DMS79 treated with DMSO at 0.1 percent for 48 hours (cell line): ENCODE data around the gene AFF3.
"Not testable (repeated sequence)": the region's sequence is repeated elsewhere in the genome, so short reads cannot be mapped to it uniquely, and the experiment has no call there.

Source experiments
- DNase-seq: peaks from one replicate; lab custom pipeline; 2025; lab: John Stamatoyannopoulos, UW

Gene AFF3

DNA sequence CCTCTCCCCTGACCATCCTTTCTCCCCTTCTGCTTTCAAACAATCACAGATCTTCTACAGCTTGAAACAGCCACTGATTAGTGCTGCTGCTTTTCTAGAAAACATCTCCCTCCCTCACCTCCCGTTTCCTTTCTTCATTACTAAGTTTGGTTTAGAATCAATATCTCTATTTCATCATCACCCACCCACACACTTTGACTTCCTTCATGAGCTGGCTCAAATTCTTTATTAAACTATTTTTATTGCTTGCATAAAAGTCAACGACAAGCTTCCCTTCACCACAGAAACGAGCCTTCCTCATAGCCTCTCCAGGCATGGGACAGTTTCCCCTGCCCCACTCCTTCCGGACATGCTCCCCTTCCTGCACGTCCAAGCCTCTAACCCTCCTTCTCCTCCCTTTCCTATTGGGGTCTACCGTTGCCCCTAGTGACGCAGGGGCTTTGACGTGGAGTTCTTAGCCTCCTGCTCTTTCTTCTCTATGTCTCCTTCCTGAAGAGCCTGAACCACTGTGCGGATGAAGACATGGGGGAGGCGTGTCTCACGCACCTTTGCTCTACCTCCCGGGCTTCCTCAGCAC, 172.0 kb downstream of the AFF3 start:
- no peak for DNase-seq

DNA sequence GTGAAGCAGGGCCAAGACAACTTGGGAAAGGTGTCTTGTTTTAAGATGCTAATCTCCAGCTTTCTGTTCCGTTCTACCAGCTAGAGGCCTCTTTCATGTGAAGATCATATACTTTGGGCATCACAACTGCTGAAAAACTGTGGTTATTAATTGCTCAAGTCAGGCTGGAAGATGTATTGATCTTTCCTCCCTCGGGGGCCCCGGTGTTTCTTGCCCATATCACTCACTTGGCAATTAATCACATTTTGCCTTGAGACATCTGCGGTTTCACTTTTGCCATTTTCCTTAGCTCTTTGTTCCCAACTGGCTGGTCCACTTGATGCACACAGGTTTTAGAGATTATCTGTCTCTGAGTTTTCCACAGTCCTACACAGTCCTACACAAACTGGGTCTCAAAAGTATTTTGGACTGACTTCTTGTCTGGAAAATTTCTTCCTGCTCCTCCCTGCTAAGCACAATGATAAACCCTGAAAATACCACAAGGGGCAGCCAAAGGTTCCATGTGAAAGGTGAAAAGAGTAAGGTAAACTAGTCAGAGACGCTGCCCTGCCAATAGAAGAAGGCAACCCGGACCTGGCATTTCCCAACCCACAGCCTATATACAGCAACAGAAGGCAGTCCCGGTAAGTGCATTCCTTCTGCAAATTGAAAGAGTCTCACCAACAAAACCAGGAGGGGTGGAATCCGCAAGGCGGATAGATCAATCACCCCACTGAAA, 181.0 kb downstream of the AFF3 start:
- DNase-seq: no peak

DNA sequence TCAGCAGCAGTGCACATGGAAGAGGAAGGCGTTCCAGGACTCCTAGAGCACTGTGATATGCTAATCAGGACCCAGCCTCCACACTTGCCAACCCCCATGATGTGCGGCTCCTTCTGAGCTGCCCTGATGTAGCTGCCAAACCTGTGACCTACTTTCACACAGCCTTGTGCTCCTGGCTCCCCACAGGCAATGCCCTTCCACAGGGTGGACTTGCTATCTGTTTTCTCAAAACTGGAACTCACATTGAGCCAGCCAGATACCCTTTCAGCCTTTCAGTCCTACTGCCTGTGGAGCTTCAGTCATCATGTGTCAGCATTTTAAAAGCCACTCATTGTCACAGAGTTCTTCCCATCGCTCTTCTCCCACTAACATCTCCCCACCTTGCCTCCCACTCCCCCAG, 181.6 kb downstream of the AFF3 start:
- no peak for DNase-seq

DNA sequence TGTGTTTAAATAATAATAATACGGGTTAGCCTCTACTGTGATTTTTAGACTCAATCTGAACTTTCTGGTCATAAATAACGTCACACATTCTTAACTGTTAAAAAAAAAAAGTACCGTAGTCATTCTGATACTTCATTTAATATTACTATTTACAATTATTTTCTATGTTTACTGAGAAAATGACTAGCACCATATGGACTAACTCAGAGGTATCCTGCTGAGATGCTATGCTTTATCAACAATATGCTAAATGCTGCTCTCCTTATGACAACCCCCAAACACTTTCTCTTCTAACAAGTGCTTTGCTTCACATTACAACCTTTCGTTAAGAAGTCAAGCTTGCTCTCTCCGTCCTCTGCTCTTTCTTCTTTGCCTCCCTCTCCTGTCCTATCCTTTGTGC, 182.1 kb downstream of the AFF3 start:
- DNase-seq: no peak

DNA sequence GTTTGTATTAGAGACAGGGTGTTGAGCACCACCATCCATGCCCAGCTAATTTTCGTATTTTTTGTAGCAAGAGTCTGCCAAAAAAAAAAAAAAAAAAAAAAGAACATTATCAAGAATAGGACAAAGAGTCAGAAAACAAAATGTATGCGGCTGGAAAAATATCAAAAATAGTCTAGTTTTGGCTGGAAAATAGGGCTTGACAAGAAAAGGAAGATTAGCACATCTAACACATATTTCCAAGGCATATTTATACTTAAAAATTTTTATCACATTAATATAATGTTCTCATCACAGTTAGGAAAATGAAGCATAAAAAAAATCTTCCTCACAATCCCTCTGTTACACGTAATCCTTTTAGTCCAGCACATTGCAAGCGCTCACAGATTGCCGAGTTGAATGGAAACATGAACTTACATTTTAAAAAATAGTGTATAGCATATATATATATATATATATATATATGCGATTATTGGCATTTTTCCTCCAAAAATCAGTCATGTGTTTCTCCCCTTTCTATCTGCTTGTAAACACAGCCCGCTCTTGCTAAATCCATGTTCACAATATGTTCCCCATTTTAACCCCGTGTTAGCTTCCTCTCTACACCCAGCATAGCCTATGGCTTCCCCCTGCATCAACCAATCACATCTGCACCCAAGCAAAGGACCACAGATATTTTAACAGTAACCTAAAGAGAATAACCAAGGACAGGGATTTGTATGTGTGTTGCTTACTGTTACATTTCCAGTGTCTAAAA, 183.0 kb downstream of the AFF3 start:
- no peak for DNase-seq

DNA sequence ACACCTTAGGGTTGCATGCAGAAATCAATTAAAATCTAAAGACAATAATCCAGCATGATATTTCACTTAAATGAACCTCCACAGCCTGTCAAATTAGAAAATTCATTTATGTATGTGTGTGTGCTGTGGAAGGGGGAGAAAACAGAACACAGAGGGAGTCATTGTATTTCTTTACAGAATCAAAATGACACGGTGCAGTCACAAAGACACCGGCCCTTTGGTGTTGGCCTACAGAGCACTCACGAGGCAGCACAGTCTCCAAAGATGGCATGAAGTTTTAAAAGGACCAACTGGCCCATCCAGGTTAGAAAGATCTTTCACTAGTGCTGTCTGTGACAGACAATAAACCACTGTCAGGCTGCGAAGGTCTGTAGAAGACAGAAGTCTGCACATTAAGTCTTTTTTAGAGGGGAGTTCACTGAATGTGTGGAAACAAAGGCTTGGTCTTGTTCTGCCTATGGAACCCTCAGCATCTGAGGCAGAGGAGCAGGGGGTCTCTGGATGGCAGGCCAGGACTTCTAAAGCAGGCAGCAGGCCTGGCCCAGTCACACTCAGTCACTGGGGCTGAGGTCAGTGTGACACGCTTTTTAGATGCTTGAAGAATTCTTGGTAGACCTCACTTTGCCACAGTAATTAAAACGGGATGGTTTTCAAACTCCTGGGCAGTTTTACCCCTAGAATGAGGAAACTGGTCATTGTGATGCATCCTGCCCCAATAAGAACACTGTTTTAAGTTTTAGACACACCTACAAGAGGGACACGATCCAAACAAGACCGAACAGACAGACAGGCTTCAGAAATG, 184.9 kb downstream of the AFF3 start:
- no peak for DNase-seq

DNA sequence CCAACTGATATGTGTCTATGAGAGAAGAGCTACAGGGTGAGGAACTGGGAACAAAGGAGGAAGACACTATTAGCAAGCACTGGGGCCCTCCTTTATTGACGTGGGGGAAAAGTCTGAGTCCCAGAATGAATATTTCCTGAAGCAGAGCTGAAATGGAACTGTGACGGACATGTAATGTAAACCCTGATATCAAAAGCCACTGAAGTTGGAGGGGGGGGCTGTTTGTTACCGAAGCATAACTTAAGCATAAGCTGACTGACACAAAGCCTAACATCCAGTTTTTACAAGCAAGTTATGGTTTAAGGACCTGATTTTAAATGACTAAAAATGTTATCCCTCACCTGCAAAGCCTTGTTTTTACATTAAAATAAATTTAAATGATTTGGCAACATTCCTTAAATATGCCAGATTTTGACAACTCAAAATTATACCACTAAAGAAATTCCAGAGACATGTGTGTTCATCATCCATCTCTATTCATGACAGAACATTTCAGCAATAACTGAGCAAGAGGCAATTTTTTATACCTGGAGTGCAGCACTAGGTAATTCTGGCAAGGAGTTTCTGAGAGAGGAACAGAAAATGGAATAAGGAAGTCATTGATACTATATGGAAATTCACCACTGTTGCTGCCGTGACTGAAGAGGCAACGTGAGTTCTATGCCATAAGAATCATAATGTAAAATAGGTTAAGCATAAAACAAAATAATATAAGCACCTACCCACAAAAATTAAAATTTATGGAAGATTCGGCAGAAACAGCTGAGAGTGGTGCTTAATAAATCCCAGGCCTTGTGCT, 186.0 kb downstream of the AFF3 start:
- no peak for DNase-seq

DNA sequence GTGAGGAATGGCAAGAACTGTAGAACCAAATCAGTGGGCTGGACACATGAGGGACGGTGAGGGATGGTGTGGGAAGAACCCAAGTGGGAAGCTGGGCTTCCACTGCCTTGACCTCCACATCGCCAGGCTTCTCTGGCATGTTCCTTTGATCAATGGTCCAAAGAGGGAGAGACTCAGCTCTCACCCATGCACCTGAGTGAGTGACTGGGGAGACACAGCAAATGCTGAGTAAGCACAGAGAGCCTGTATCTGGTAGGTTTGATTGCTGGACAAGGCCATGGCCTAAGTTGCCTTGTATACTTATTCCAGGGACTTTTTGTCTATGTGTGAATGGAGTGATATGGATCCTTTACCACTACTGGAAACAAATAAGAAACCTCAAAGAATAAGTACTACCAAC, 188.6 kb downstream of the AFF3 start:
- DNase-seq: no peak

DNA sequence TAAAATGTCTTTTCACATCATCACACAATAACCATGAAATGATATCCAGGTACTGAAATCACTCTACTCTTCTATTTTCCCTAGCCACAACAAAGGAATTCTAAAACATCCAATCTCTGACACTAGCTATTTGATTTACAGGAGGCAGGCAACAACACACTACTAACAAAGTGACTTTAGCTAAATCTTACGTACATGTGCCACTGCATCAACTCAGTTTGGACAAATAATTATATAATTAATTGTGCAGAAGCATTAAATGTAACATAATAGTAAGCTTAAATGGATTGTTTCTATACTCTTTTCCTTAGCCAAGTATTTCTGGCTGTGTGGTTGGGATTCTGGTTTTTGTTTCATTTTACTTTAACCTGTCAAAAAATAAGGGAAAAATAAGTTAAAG, 192.4 kb downstream of the AFF3 start:
- no peak for DNase-seq

DNA sequence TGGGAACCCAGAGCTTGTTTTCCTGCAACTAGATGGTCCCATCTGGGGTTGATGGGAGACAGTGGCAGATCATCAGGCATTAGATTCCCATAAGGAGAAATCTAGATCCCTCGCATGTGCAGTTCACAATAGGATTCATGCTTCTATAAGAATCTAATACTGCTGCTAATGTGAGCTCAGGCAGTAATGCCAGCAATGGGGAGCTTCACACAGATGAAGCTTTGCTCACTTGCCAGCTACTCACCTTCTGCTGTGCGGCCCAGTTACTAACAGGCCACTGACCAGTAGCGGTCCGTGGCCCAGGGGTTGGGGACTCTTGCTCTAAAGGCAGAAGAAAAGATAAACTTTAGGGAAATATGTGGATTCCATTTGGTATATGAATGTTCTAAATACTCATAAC, 192.9 kb downstream of the AFF3 start:
- no peak for DNase-seq

DNA sequence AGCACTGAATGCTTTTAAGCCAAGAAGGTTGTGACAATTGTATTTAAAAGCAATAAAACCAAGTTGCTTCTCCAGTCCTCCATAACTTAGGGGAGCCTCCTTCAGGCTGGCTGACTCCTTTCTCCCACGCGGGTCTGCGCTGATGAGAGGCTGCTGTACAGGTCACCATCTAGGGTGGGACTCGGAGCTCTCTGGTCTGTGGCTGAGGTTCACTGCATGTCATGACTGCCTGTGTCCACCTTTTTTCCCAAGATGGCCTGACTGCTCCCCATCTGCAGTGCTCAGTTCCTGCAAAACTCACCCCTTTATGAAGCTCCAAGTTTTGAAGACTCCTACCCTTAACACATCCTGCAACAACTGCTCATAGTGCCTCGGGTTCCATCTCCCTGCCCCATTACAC, 194.4 kb downstream of the AFF3 start:
- DNase-seq: no peak

DNA sequence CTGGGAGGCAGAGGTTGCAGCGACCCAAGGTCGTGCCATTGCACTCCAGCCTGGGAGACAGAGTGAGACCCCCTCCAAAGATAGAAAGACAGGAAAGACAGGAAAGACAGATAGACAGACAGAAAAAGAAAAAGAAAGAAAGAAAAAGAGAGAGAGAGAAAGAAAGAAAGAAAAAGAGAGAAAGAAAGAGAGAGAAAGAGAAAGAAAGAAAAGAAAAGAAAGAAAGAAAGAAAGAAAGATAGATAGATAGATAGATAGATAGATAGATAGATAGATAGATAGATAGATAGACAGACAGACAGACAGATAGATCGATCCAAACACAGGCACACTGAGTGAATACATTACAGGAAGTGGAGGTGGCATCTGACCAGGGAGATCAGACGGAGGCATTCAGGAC, 195.0 kb downstream of the AFF3 start:
- DNase-seq: not testable (repeated sequence)

DNA sequence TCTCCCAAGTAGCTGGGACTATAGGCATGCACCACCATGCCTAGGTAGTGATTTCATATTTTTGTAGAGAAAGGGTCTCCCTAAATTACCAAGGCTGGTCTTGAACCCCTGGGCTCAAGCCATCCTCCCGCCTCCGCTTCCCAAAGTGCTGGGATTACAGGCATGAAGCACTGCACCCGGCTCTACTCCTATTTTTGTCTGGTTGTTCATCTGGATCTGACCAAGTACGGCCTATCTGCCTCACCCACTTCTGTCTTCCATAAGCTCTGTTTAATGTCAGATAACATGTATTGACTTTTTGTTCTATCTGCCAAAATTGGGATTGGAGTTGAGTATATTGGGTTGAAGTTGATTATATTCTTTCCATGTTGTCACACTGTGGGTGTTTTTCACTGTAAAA, 198.4 kb downstream of the AFF3 start:
- no peak for DNase-seq

DNA sequence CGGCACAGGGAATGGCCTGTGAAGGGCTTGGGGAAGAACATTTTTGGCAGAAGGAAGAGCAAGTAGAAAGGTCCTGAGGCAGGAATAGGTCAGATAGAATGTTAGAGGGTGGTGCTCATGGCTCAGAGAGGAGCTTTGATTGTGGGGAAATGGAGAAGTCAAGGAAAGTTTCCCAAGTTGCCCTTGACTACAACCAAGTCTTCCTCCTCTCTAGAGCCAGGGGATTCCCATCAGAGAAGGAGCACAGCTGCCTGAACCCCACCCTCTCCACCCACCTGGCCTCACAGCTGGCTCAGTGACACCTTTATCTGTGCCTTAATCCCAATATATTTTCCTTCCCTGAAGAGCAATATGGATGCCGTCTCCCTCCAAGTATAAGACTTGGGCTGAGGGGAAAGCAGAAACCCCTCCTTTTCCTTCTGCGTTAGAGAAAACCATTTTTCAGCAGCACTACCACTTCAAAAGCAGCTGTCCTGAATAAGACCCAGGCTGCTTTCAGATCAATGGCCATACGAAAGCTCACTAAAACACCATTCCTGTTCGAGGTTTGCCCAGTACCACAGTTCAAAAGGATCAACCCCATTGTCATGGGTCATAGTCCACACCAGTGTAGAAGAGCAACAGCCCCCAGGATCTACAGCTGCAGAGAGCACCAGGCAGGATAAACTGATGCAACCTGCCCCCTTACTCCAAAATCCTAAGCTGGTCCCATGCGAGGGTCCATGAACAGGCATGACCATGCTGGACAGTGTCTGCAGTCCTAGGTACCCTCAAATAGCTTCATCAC, 199.6 kb downstream of the AFF3 start:
- DNase-seq: no peak

DNA sequence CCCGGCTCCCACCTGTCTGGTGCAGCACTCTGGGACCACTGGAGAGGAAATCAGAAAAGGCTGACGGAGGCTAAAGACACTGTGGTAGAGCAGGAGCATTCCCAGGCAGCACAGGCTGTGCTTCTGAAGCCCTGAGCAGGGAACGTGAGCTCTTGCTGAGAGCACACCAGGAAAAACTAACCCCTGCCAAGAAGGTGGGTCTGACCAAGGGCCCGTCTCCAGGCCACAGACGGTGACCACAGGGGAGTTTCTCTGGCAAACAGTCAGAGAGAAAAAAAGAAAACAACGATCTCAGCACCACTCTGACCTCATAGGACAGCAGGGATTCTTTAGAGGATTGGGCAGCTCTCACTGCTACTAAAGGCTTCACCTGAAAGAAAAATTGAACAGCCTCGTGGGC, 201.4 kb downstream of the AFF3 start:
- DNase-seq: no peak

DNA sequence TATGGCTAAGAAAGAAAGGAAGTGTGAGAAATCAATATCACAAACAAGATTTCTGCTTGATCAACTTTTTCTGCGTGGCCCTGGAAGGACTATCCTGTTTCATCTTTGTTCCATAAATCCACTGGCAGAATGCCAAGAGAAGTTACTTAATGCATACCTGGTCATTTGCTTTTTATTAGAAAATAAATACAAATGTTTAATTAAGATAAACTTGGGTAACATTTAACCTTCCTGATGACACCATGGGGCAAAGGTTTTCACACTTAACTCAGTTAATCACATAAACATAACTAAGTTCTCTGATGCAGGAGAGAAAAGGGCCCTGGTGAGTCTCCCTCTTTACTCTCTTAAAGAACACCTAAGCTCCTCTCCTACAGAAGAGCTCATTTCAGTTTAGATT, 203.3 kb downstream of the AFF3 start:
- no peak for DNase-seq

DNA sequence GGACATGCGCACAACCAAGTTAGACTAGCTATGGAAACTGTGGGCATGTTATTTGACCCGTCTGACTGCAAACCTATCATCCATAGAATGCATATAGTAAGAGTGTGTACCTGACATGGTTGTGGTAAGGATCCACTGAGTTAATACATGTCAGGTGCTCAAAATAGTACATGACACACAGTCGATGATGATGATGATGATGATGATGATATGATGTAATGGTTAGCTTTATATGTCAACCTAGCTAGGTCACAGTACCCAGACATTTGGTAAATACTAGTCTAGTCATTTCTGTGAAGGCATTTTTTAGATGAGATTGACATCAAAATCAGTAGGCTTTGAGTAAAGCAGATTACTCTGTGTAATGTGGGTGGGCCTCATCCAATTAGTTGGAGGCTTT, 204.1 kb downstream of the AFF3 start:
- no peak for DNase-seq

DNA sequence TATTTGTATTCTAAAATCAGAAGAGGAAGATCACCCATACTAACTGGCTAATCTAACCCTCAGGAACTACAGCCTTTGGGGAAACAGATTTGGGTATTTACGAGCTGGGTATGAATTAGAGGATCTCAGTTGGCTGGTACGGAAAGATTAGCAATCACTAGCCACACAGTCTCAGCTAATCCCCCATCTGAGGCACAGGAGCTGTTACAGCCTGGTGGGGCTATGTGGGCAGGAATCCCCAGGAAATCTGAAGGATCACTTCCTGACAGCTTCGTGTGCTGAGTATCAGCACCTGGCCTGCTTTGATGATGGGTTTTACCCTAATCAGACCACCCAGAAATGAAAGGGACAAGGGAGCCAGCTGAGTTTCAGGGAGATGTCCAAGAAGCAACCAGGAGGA, 206.3 kb downstream of the AFF3 start:
- DNase-seq: no peak

DNA sequence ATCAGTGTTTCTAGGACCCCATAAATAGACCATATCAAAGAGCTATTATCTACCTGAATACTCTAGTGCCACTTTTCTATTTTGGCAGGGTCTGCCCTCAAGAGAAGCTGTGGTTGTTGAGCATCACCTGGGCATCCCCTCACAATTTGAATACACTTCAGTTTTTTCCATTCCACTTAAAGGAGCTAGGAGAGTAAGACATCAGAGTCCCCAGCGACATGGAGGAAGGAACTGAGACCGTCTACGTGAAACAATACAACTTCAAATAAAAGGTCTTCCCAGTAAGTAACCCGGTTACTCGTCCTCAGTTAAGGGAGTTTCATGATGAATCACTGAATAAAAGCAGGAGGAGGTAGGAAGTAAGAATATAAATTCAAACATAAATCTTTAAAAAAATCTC, 206.7 kb downstream of the AFF3 start:
- no peak for DNase-seq

DNA sequence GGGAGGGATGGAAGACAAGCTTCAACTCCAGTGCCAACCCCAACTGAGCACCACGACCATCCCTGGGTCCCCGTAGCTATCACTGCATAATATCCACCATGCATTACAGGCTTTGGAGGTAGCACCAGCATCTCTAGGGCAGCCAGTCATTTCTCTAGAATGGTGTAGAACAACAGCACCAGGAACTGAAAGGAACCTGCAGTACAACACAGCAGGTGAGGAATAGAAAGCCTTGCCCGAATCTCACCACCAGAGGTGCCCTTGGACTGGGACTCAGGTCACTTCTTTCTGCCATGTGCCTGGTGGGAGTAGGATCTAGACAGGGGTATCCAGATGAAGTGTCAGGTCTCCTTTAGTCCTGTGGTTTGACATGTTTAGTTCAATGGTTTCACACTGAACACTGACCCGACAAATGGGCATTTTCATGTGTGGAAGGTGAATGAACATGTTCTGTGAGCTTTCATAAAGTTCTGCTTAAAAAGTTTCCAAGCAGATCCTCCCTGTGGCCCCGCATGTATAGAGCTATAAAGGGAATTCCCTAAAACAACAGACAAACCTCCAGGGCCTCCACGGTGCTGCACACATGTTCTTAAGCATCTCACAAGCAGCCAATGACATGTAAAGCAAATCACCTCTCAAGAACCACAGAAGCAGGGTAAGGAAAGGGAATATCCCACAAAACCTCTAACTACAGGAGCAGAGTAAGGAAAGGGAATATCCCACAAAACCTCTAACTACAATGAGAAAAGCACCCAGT, 208.3 kb downstream of the AFF3 start:
- DNase-seq: no peak
